H9 (cell line): ENCODE measurements around the gene FANCE. TPM values are rescaled to one million over a fixed set of nuclear protein-coding genes. Genes with fewer than 3 reads are reported as not detected.

Experiments used
- DNase-seq: peaks from one replicate; pipeline ENCODE4 v3.0.0-alpha.2; 2017
- H2AFZ ChIP-seq: one replicate; pipeline ENCODE4 v1.6.1; 2013; ENCODE audit warnings: mild to moderate bottlenecking, low read length, control low read depth, moderate library complexity
- H2AK5ac ChIP-seq: 2 replicates; pipeline ENCODE4 v1.6.1; 2013; ENCODE audit warnings: low read length, control low read depth, mixed read lengths; ENCODE audit not compliant: insufficient read length
- H2BK120ac ChIP-seq: one replicate; pipeline ENCODE4 v1.6.1; 2013; ENCODE audit warnings: low read depth, mild to moderate bottlenecking, low read length, control low read depth, inconsistent platforms; ENCODE audit not compliant: poor library complexity, severe bottlenecking
- H2BK12ac ChIP-seq: 2 replicates; pipeline ENCODE4 v1.6.1; 2013; ENCODE audit warnings: low read length, control low read depth, mixed read lengths, low read depth; ENCODE audit not compliant: insufficient read length
- H2BK15ac ChIP-seq: 2 replicates; pipeline ENCODE4 v1.6.1; 2013; ENCODE audit warnings: low read depth, low read length, control low read depth
- H2BK20ac ChIP-seq: one replicate; pipeline ENCODE4 v1.6.1; 2013; ENCODE audit warnings: low read depth, mild to moderate bottlenecking, low read length, control low read depth, inconsistent platforms; ENCODE audit not compliant: poor library complexity, severe bottlenecking
- H2BK5ac ChIP-seq: 2 replicates; pipeline ENCODE4 v1.6.1; 2013; ENCODE audit warnings: low read length, control low read depth, mixed read lengths; ENCODE audit not compliant: insufficient read length
- H3K14ac ChIP-seq: 2 replicates; pipeline ENCODE4 v1.6.1; 2013; ENCODE audit warnings: low read length, control low read depth; ENCODE audit not compliant: insufficient read depth
- H3K18ac ChIP-seq: 2 replicates; pipeline ENCODE4 v1.6.1; 2013; ENCODE audit warnings: low read depth, mild to moderate bottlenecking, mixed read lengths, low read length, control low read depth; ENCODE audit not compliant: insufficient read length
- H3K23ac ChIP-seq: 2 replicates; pipeline ENCODE4 v1.6.1; 2013; ENCODE audit warnings: low read length, control low read depth, mixed read lengths, low read depth; ENCODE audit not compliant: insufficient read length
- H3K23me2 ChIP-seq: 2 replicates; pipeline ENCODE4 v1.6.1; 2013; ENCODE audit warnings: low read depth, mild to moderate bottlenecking, mixed read lengths, low read length, control low read depth; ENCODE audit not compliant: insufficient read length, poor library complexity, severe bottlenecking
- H3K27ac ChIP-seq: 2 replicates; pipeline ENCODE4 v1.5.1; 2013; ENCODE audit warnings: low read length, control low read depth, mixed read lengths, low read depth; ENCODE audit not compliant: insufficient read length
- H3K27me3 ChIP-seq: 2 replicates; pipeline ENCODE4 v1.6.1; 2013; ENCODE audit warnings: low read length, control low read depth, inconsistent platforms; ENCODE audit not compliant: insufficient read depth
- H3K4ac ChIP-seq: 2 replicates; pipeline ENCODE4 v1.6.1; 2013; ENCODE audit warnings: low read depth, mild to moderate bottlenecking, control low read depth, inconsistent platforms, low read length, moderate library complexity
- H3K4me1 ChIP-seq: 2 replicates; pipeline ENCODE4 v1.6.1; 2013; ENCODE audit warnings: low read length, control low read depth, inconsistent platforms; ENCODE audit not compliant: insufficient read depth
- H3K4me2 ChIP-seq: 2 replicates; pipeline ENCODE4 v1.6.1; 2013; ENCODE audit warnings: low read length, control low read depth, mixed read lengths; ENCODE audit not compliant: insufficient read length, insufficient read depth
- H3K56ac ChIP-seq: 2 replicates; pipeline ENCODE4 v1.6.1; 2013; ENCODE audit warnings: low read depth, mild to moderate bottlenecking, mixed read lengths, low read length, control low read depth; ENCODE audit not compliant: insufficient read length
- H3K79me1 ChIP-seq: 2 replicates; pipeline ENCODE4 v1.6.1; 2013; ENCODE audit warnings: low read depth, mild to moderate bottlenecking, moderate library complexity, low read length, control low read depth, inconsistent platforms; ENCODE audit not compliant: insufficient read depth, poor library complexity, severe bottlenecking
- H3K79me2 ChIP-seq: 2 replicates; pipeline ENCODE4 v1.6.1; 2013; ENCODE audit warnings: low read length, control low read depth, inconsistent platforms; ENCODE audit not compliant: insufficient read depth
- H3K9ac ChIP-seq: 2 replicates; pipeline ENCODE4 v1.6.1; 2013; ENCODE audit warnings: low read length, control low read depth, mixed read lengths; ENCODE audit not compliant: insufficient read length; ENCODE audit errors: extremely low read depth
- H3K9me3 ChIP-seq: one replicate; pipeline ENCODE4 v1.6.1; 2013; ENCODE audit warnings: low read depth, low read length, inconsistent platforms; ENCODE audit not compliant: control insufficient read depth
- H3T11ph ChIP-seq: one replicate; pipeline ENCODE4 v1.6.1; 2013; ENCODE audit warnings: mild to moderate bottlenecking, low read length, control low read depth, inconsistent platforms
- H4K20me1 ChIP-seq: one replicate; pipeline ENCODE4 v1.6.1; 2013; ENCODE audit not compliant: control insufficient read depth, insufficient read length, insufficient read depth
- H4K5ac ChIP-seq: 2 replicates; pipeline ENCODE4 v1.6.1; 2013; ENCODE audit warnings: low read depth, mild to moderate bottlenecking, mixed read lengths, low read length, control low read depth; ENCODE audit not compliant: insufficient read length
- H4K8ac ChIP-seq: replicated peaks from 2 replicates; pipeline ENCODE4 v1.6.1; 2013; ENCODE audit warnings: low read length, control low read depth, mixed read lengths, low read depth; ENCODE audit not compliant: insufficient read length
- H4K91ac ChIP-seq: 2 replicates; pipeline ENCODE4 v1.6.1; 2013; ENCODE audit warnings: low read depth, mild to moderate bottlenecking, moderate library complexity, mixed read lengths, low read length, control low read depth; ENCODE audit not compliant: insufficient read length
- H3K27ac Mint-ChIP-seq, 3 experiments: 2 replicates in 2 of 3; 3 replicates in 1 of 3; pipeline ENCODE4 v1.8.0; 2020 to 2021; ENCODE audit warnings: mixed read lengths in 3 of 3, mild to moderate bottlenecking in 1 of 3, moderate library complexity in 1 of 3
- H3K27me3 Mint-ChIP-seq: 2 replicates; pipeline ENCODE4 v1.8.0; 2021; ENCODE audit warnings: low read depth, mild to moderate bottlenecking, moderate library complexity, mixed read lengths
- H3K36me3 Mint-ChIP-seq, 3 experiments: 2 replicates in 2 of 3; 3 replicates in 1 of 3; pipeline ENCODE4 v1.8.0; 2020 to 2021; ENCODE audit warnings: low read depth in 3 of 3, mixed read lengths in 3 of 3; ENCODE audit not compliant: insufficient read depth in 1 of 3
- H3K4me1 Mint-ChIP-seq, 2 experiments: 2 replicates each; pipeline ENCODE4 v1.8.0; 2020; ENCODE audit warnings: mixed read lengths in 2 of 2
- H3K4me3 Mint-ChIP-seq, 2 experiments: 2 replicates in 1 of 2; 3 replicates in 1 of 2; pipeline ENCODE4 v1.8.0; 2020 to 2021; ENCODE audit warnings: mild to moderate bottlenecking in 2 of 2, mixed read lengths in 2 of 2, moderate library complexity in 1 of 2
- H3K9me3 Mint-ChIP-seq, 2 experiments: 2 replicates in 1 of 2; 3 replicates in 1 of 2; pipeline ENCODE4 v1.8.0; 2020; ENCODE audit warnings: mild to moderate bottlenecking in 2 of 2, mixed read lengths in 2 of 2, moderate library complexity in 1 of 2
- CTCF ChIP-seq: fragments of 200-600 bp; sonication (generic); conservative IDR thresholded peaks from 3 replicates; pipeline ENCODE4 v1.8.0; 2021; ENCODE audit warnings: antibody characterized with exemption, mild to moderate bottlenecking
- WGBS: extraction: QIAGEN DNeasy Blood & Tissue Kit; methylation state at CpG from one replicate; pipeline ENCODE4 v1.1.7; 2013; ENCODE audit warnings: missing lambda C conversion rate, low lambda C conversion rate, mixed read lengths; ENCODE audit not compliant: insufficient read length; ENCODE audit errors: extremely low coverage; 5-methylcytosine and 5-hydroxymethylcytosine counted together
- total RNA-seq: library from RNA; stranded (reverse); gene quantifications from 2 replicates; pipeline ENCODE4 v1.2.1, GENCODE V29; 2021

Gene FANCE
- total RNA-seq, 1 experiment from 2014 or later: 8.4 TPM

DNA sequence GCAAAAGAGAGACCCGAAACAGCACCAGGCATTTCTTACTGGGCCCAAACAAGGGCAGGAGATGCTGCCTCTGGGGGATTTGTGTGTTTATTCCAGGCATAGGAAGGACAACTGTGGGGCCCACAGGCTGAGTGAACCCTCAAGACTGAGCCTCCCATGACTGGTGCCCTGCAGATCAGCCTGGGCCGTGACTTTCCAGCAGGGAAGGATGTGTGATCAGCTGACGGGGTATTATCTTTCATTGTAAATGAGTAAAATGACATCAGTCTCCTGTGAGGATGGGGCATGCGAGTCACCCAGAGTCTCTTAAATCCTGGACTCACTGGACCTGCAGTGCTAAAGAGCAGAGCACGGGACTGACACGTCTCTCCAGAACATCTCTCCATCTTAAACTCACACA lies 48.6 kb downstream of the FANCE start:
- Histone ChIP-seq H4K20me1 (no peaks in the 10 kb centered on the region), H2BK5ac (no peak overlapping the region), H3K4me1 (0 out of 2 replicates have a peak, but pooled peaks cover 2% of the 10 kb centered on the region), H3K79me1 (no peaks in the 10 kb centered on the region), H2AFZ (no peak overlapping the region), H3K79me2 (no peaks in the 10 kb centered on the region), H3K23me2 (peaks cover 12% of the 10 kb centered on the region), H2BK120ac (no peak overlapping the region), H3K27ac (no peak overlapping the region), H3T11ph (no peak overlapping the region), H3K27me3 (no peaks in the 10 kb centered on the region; the same call in 1 of the 2 replicates), H3K14ac (no peak overlapping the region), H3K4me2 (no peak overlapping the region), H3K56ac (no peak overlapping the region), H2BK15ac (no peak overlapping the region), H4K91ac (no peak overlapping the region), H3K18ac (no peak overlapping the region), H2BK20ac (no peak overlapping the region), H3K9ac (no peak overlapping the region), H4K8ac (no peak overlapping the region), H3K4ac (no peak overlapping the region), H2AK5ac (no peak overlapping the region), H3K9me3 (no peaks in the 10 kb centered on the region), H4K5ac (no peak overlapping the region), H3K23ac (no peak overlapping the region), H2BK12ac (no peak overlapping the region)
- Mint-ChIP-seq H3K27me3 (peaks cover 28% of the 10 kb centered on the region), H3K36me3 (peaks cover 0 to 4% (median 0%) of the 10 kb centered on the region in 3 experiments; a peak in 1 of 7 replicates), H3K4me1 (peaks cover 28% of the 10 kb centered on the region in 2 experiments), H3K27ac (no peak overlapping the region), H3K9me3 (no peaks in the 10 kb centered on the region), H3K4me3 (0 out of 5 replicates have a peak overlapping the region, but pooled peaks of 1 of the 2 experiments have one; percentile 5)
- WGBS: no CpG with 5 or more reads among the region's 6 CpGs
- no peak for DNase-seq
- TF ChIP-seq CTCF: no peak
